HG03108 (cell line): ENCODE data around the gene GXYLT1.
"Not testable (repeated sequence)": the region's sequence is repeated elsewhere in the genome, so short reads cannot be mapped to it uniquely, and the experiment has no call there.

ENCODE experiments used
- ATAC-seq: cut with Tn5 transposase; IDR thresholded peaks from one replicate; pipeline ENCODE4 v1.9.1; 2021; ENCODE audit warnings: moderate library complexity; ENCODE audit not compliant: unreplicated experiment

Gene GXYLT1

GRCh38 chr12:42103155-42103554, 41.5 kb downstream of the GXYLT1 start:
- ATAC-seq: no peak

- ATAC-seq: no peak
Observed at GRCh38 chr12:42102720-42103119, 42.0 kb downstream of the GXYLT1 start.

- no peak for ATAC-seq
Observed at GRCh38 chr12:42099433-42099832, 45.2 kb downstream of the GXYLT1 start.

GRCh38 chr12:42097971-42098370, 46.7 kb downstream of the GXYLT1 start:
- peak; percentile 93 for ATAC-seq

- ATAC-seq: no peak
Observed at GRCh38 chr12:42094277-42094676, 50.4 kb downstream of the GXYLT1 start.

- ATAC-seq: no peak
Observed at GRCh38 chr12:42091769-42092168, 52.9 kb downstream of the GXYLT1 start.

- ATAC-seq: no peak
Observed at GRCh38 chr12:42090899-42091298, 53.8 kb downstream of the GXYLT1 start.

- ATAC-seq: no peak
Observed at GRCh38 chr12:42086031-42086430, 58.6 kb downstream of the GXYLT1 start.

- no peak for ATAC-seq
Observed at GRCh38 chr12:42085594-42085993, 59.1 kb downstream of the GXYLT1 start.

GRCh38 chr12:42084522-42084921, 60.2 kb downstream of the GXYLT1 start:
- no peak for ATAC-seq

- ATAC-seq: no peak
Observed at GRCh38 chr12:42076976-42077375, 67.7 kb downstream of the GXYLT1 start.

GRCh38 chr12:42070036-42070435, 74.6 kb downstream of the GXYLT1 start:
- no peak for ATAC-seq

- ATAC-seq: no peak
Observed at GRCh38 chr12:42059127-42059526, 85.5 kb downstream of the GXYLT1 start.

- peak; percentile 80 for ATAC-seq
Observed at GRCh38 chr12:42056130-42056529, 88.5 kb downstream of the GXYLT1 start.

GRCh38 chr12:42053456-42053855, 91.2 kb downstream of the GXYLT1 start:
- ATAC-seq: no peak

GRCh38 chr12:42048980-42049379, 95.7 kb downstream of the GXYLT1 start:
- ATAC-seq: not testable (repeated sequence)

- no peak for ATAC-seq
Observed at GRCh38 chr12:42039577-42039976, 105.1 kb downstream of the GXYLT1 start.

- no peak for ATAC-seq
Observed at GRCh38 chr12:42039176-42039575, 105.5 kb downstream of the GXYLT1 start.

GRCh38 chr12:42031847-42032564, 112.7 kb downstream of the GXYLT1 start:
- ATAC-seq: no peak
